Kidney (tissue), 14 donors: ENCODE data around the gene MTERF2. TPM values are rescaled to one million over a fixed set of nuclear protein-coding genes. Genes with fewer than 3 reads are reported as not detected.

ENCODE experiments used
- DNase-seq, 5 donors: peaks; one replicate each; pipeline ENCODE4 v3.0.0-alpha.2; 2013 to 2020
- FAIRE-seq: peaks from 2 replicates; lab custom pipeline; 2012; peaks lifted over from hg19 to GRCh38; lab: Jason Lieb, UNC
- H3K27ac ChIP-seq, 2 donors: one replicate each; pipeline ENCODE4 v1.7.0; 2013; ENCODE audit warnings: low read depth in 2 of 2, low read length in 2 of 2, inconsistent platforms in 1 of 2
- H3K27me3 ChIP-seq: one replicate; pipeline ENCODE4 v1.7.1; 2013; ENCODE audit warnings: low read length, inconsistent platforms; ENCODE audit not compliant: control insufficient read depth, insufficient read depth
- H3K36me3 ChIP-seq, 3 donors: one replicate each; pipeline versions ENCODE4 v1.7.0 to v1.7.1; 2013; ENCODE audit warnings: low read length in 3 of 3, control low read depth in 1 of 3, inconsistent platforms in 1 of 3; ENCODE audit not compliant: insufficient read depth in 3 of 3, control insufficient read depth in 2 of 3
- H3K4me1 ChIP-seq, 3 donors: one replicate each; pipeline versions ENCODE4 v1.7.0 to v1.7.1; 2013; ENCODE audit warnings: low read length in 3 of 3, inconsistent platforms in 1 of 3, low read depth in 1 of 3; ENCODE audit not compliant: control insufficient read depth in 2 of 3, insufficient read depth in 2 of 3
- H3K4me3 ChIP-seq, 3 donors: one replicate each; pipeline versions ENCODE4 v1.7.0 to v1.8.1; 2013; ENCODE audit warnings: low read length in 3 of 3, control low read depth in 1 of 3, inconsistent platforms in 1 of 3
- H3K9ac ChIP-seq, 3 donors: one replicate each; pipeline versions ENCODE4 v1.7.0 to v1.7.1; 2013; ENCODE audit warnings: low read length in 3 of 3, control low read depth in 1 of 3, inconsistent platforms in 1 of 3
- H3K9me3 ChIP-seq, 3 donors: one replicate each; pipeline versions ENCODE4 v1.7.0 to v1.7.1; 2013; ENCODE audit warnings: low read length in 3 of 3, control low read depth in 1 of 3, inconsistent platforms in 1 of 3; ENCODE audit not compliant: control insufficient read depth in 2 of 3, insufficient read depth in 1 of 3
- CTCF ChIP-seq: IDR thresholded peaks from 3 replicates; pipeline ENCODE4 v1.5.1; 2012; ENCODE audit warnings: mild to moderate bottlenecking, moderate library complexity, borderline replicate concordance; ENCODE audit not compliant: insufficient read depth; ENCODE audit errors: extremely low read depth
- intact Hi-C: fragments of 100-400 bp; cut with DNase I; formaldehyde crosslinking; loops from one replicate; pipeline ENCODE4 v1.11.1; 2022
- polyA plus RNA-seq: library from polyadenylated mRNA; stranded (reverse); fragments of 350-450 nt; fragmentation: Illumina TruSeq; extraction: RNeasy Lipid Tissue Mini Kit (QIAGEN cat#74804); gene quantifications from one replicate; pipeline ENCODE4 v1.2.3, GENCODE V29; 2014; ENCODE audit warnings: low read depth, low replicate concordance; ENCODE audit not compliant: insufficient read depth
- total RNA-seq: library from RNA; stranded (reverse); fragmentation: NEBNext Ultra II Directional; extraction: Animal tissue kit (Norgen Biotek cat#: 25700); gene quantifications from one replicate; pipeline ENCODE4 v1.2.1, GENCODE V29; 2021
- donor health status: control.
- donor health status: control.
- donor health status: control.
- donor health status: control.
- donor health status: control.
- donor health status: DM: yes; HTN: yes; CAD: no.
- donor health status: Normal renal cell carcinoma (clear cell type).

Gene MTERF2
- total and polyA plus RNA-seq, 2 donors from 2014 or later, result 15.0 to 26.2 TPM

- no peaks in the 10 kb centered on the region for H3K27me3 ChIP-seq
- no peak overlapping the region for H3K9ac ChIP-seq
- no peak for DNase-seq
- peaks cover 0 to 2% (median 0%) of the 10 kb centered on the region in 3 donors for H3K36me3 ChIP-seq
- no peak for TF ChIP-seq CTCF
- no peak overlapping the region for H3K27ac ChIP-seq
- H3K4me3 ChIP-seq, result no peak overlapping the region
- FAIRE-seq, result no peak
- no peaks in the 10 kb centered on the region for H3K9me3 ChIP-seq
- intact Hi-C loops, result no loop called here
- H3K4me1 ChIP-seq, result peaks cover 0 to 16% (median 10%) of the 10 kb centered on the region in 3 donors
These were observed 2.3 kb downstream of the MTERF2 start for GRCh38 chr12:106984588-106985137.

GRCh38 chr12:106982229-106982628 lies 4.7 kb downstream of the MTERF2 start:
- Histone ChIP-seq H3K27ac (no peak overlapping the region), H3K36me3 (no peaks in the 10 kb centered on the region)

GRCh38 chr12:106981788-106982187 lies 5.2 kb downstream of the MTERF2 start:
- no peak for DNase-seq
- no peaks in the 10 kb centered on the region for H3K9me3 ChIP-seq
- FAIRE-seq, result no peak
- H3K9ac ChIP-seq, result no peak overlapping the region
- H3K27me3 ChIP-seq, result no peaks in the 10 kb centered on the region
- intact Hi-C loops, result no loop called here
- H3K4me3 ChIP-seq, result no peak overlapping the region
- H3K27ac ChIP-seq, result no peak overlapping the region
- H3K36me3 ChIP-seq, result no peaks in the 10 kb centered on the region
- TF ChIP-seq CTCF, result no peak
- peaks cover 0 to 23% (median 10%) of the 10 kb centered on the region in 3 donors for H3K4me1 ChIP-seq

More at GRCh38 chr12:106982229-106982628, 4.7 kb downstream of the MTERF2 start:
- H3K4me3 ChIP-seq, result no peak overlapping the region
- H3K27me3 ChIP-seq, result no peaks in the 10 kb centered on the region
- no peak for FAIRE-seq
- no peak overlapping the region for H3K9ac ChIP-seq
- no peaks in the 10 kb centered on the region for H3K9me3 ChIP-seq
- DNase-seq, result no peak
- H3K4me1 ChIP-seq, result peaks cover 0 to 20% (median 10%) of the 10 kb centered on the region in 3 donors
- intact Hi-C loops, result no loop called here
- no peak for TF ChIP-seq CTCF
